ENCODE data around the gene CAPN6.

GRCh38 chrX:111207851-111208250 is 62.4 kb downstream of the CAPN6 start:
- TF ChIP-seq, protein P1, sequence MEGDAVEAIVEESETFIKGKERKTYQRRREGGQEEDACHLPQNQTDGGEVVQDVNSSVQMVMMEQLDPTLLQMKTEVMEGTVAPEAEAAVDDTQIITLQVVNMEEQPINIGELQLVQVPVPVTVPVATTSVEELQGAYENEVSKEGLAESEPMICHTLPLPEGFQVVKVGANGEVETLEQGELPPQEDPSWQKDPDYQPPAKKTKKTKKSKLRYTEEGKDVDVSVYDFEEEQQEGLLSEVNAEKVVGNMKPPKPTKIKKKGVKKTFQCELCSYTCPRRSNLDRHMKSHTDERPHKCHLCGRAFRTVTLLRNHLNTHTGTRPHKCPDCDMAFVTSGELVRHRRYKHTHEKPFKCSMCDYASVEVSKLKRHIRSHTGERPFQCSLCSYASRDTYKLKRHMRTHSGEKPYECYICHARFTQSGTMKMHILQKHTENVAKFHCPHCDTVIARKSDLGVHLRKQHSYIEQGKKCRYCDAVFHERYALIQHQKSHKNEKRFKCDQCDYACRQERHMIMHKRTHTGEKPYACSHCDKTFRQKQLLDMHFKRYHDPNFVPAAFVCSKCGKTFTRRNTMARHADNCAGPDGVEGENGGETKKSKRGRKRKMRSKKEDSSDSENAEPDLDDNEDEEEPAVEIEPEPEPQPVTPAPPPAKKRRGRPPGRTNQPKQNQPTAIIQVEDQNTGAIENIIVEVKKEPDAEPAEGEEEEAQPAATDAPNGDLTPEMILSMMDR (conservative IDR thresholded peaks at IDR 0.05 in 1 of 2, IDR thresholded peaks at IDR 0.05 in 1 of 2; ENCODE audit: low read depth in 1 of 2, low read length in 2 of 2) = no peak
- no peak for TF ChIP-seq EZH2 (IDR thresholded peaks at IDR 0.05; ENCODE audit: low read length, missing control alignments)
